NCI-H446 (cell line): ENCODE results near the gene CAMK1D.
A peak's percentile ranks its signal among the peaks of the same experiment; 100 is the strongest.
"Not testable (repeated sequence)": the region's sequence is repeated elsewhere in the genome, so short reads cannot be mapped to it uniquely, and the experiment has no call there.

Experiments used
- DNase-seq, 2 experiments: peaks; one replicate each; lab custom pipeline; 2025; lab: John Stamatoyannopoulos, UW

CAMK1D gene

GRCh38 chr10:12849319-12850181 is 500.2 kb downstream of the CAMK1D start:
- DNase-seq, result peak; percentile 33 to 69

- DNase-seq, result no peak
Observed at GRCh38 chr10:12852687-12853086, 503.3 kb downstream of the CAMK1D start.

GRCh38 chr10:12854988-12855387 is 505.6 kb downstream of the CAMK1D start:
- DNase-seq, result no peak

- DNase-seq, result no peak
Observed at GRCh38 chr10:12862459-12862858, 513.1 kb downstream of the CAMK1D start.

GRCh38 chr10:12865515-12865914 is 516.2 kb downstream of the CAMK1D start:
- DNase-seq, result not testable (repeated sequence)

GRCh38 chr10:12868229-12868628 is 518.9 kb downstream of the CAMK1D start:
- DNase-seq, result no peak

- no peak for DNase-seq
Observed at GRCh38 chr10:12869427-12869826, 520.1 kb downstream of the CAMK1D start.

GRCh38 chr10:12872577-12872976 is 523.2 kb downstream of the CAMK1D start:
- no peak for DNase-seq

- peak in 1 of 2 experiments; percentile 5 for DNase-seq
Observed at GRCh38 chr10:12873172-12873571, 523.8 kb downstream of the CAMK1D start.

GRCh38 chr10:12874501-12874900 is 525.2 kb downstream of the CAMK1D start:
- DNase-seq, result no peak

- peak; percentile 65 to 75 for DNase-seq
Observed at GRCh38 chr10:12875100-12875499, 525.8 kb downstream of the CAMK1D start.

- peak; percentile 55 to 81 for DNase-seq
Observed at GRCh38 chr10:12876266-12876665, 526.9 kb downstream of the CAMK1D start.

GRCh38 chr10:12877150-12877549 is 527.8 kb downstream of the CAMK1D start:
- DNase-seq, result no peak

- no peak for DNase-seq
Observed at GRCh38 chr10:12880423-12880822, 531.1 kb downstream of the CAMK1D start.

GRCh38 chr10:12884851-12885250 is 535.5 kb downstream of the CAMK1D start:
- DNase-seq, result no peak
